Natural killer cell (primary cell): Measurements from ENCODE around the gene TXNRD3. TPM values are rescaled to one million over a fixed set of nuclear protein-coding genes. Genes with fewer than 3 reads are reported as not detected.
A peak's percentile ranks its signal among the peaks of the same experiment; 100 is the strongest.

ENCODE experiments used
- ATAC-seq, 3 donors: fragments of 150-1000 bp in 2 of 3; fragments of 200-7000 bp in 1 of 3; cut with Tn5 transposase; 1 replicate in 1 of 3; 2 replicates in 2 of 3; pipeline ENCODE4 v1.10.0; 2021; ENCODE audit warnings: mild to moderate bottlenecking in 2 of 3, moderate library complexity in 2 of 3
- DNase-seq, 2 donors: peaks; one replicate each; pipeline versions ENCODE4 v3.0.0 to v3.0.0-alpha.2; 2013 to 2021; ENCODE audit warnings: mixed read lengths in 1 of 2
- H3K27ac ChIP-seq: one replicate; pipeline ENCODE4 v1.5.1; 2013; ENCODE audit warnings: mild to moderate bottlenecking, low read length
- H3K27me3 ChIP-seq: one replicate; pipeline ENCODE4 v1.6.1; 2013; ENCODE audit warnings: low read length; ENCODE audit not compliant: control insufficient read depth, insufficient read depth
- H3K36me3 ChIP-seq: one replicate; pipeline ENCODE4 v1.6.1; 2013; ENCODE audit warnings: low read length; ENCODE audit not compliant: control insufficient read depth, insufficient read depth
- H3K4me1 ChIP-seq: one replicate; pipeline ENCODE4 v1.6.1; 2013; ENCODE audit warnings: low read length; ENCODE audit not compliant: control insufficient read depth, insufficient read depth
- H3K4me3 ChIP-seq: one replicate; pipeline ENCODE4 v1.5.1; 2013; ENCODE audit warnings: low read length
- H3K9me3 ChIP-seq: one replicate; pipeline ENCODE4 v1.6.1; 2013; ENCODE audit warnings: low read length; ENCODE audit not compliant: control insufficient read depth, insufficient read depth
- H3K27ac Mint-ChIP-seq, 2 donors: one replicate each; pipeline ENCODE4 v1.8.0; 2022; ENCODE audit warnings: mild to moderate bottlenecking in 2 of 2, mixed read lengths in 2 of 2, moderate library complexity in 1 of 2
- H3K27me3 Mint-ChIP-seq, 2 donors: one replicate each; pipeline ENCODE4 v1.8.0; 2022; ENCODE audit warnings: low read depth in 2 of 2, mixed read lengths in 2 of 2
- H3K36me3 Mint-ChIP-seq: one replicate; pipeline ENCODE4 v1.8.0; 2022; ENCODE audit warnings: mixed read lengths
- H3K4me1 Mint-ChIP-seq, 2 donors: one replicate each; pipeline ENCODE4 v1.8.0; 2022; ENCODE audit warnings: mixed read lengths in 2 of 2
- H3K4me3 Mint-ChIP-seq: one replicate; pipeline ENCODE4 v1.8.0; 2022; ENCODE audit warnings: mild to moderate bottlenecking, moderate library complexity, mixed read lengths
- H3K9me3 Mint-ChIP-seq, 2 donors: one replicate each; pipeline ENCODE4 v1.8.0; 2022; ENCODE audit warnings: mixed read lengths in 2 of 2
- WGBS: methylation state at CpG from one replicate; pipeline ENCODE4 v1.1.7; 2013; ENCODE audit warnings: missing lambda C conversion rate; ENCODE audit not compliant: insufficient coverage; 5-methylcytosine and 5-hydroxymethylcytosine counted together
- intact Hi-C: fragments of 100-400 bp; cut with micrococcal nuclease; formaldehyde crosslinking; loops from one replicate; pipeline ENCODE4 v1.14.2; 2022
- total RNA-seq, 4 donors: library from RNA; stranded (reverse); fragments of 120-200 nt in 1 of 4; gene quantifications; one replicate each; pipeline versions ENCODE4 v1.2.3 to v1.2.4, GENCODE V29; 2013 to 2022
- TF ChIP-seq, protein P1 (sequence below): fragments of 200-600 bp; IDR thresholded peaks from one replicate; pipeline ENCODE4 v1.8.0; 2022; ENCODE audit warnings: antibody characterized with exemption

Gene TXNRD3
- total RNA-seq, 3 donors from 2014 or later (not counting 1 experiment from before 2014, with no cell fraction given) = 0.77 to 1.1 (median 0.80) TPM

DNA sequence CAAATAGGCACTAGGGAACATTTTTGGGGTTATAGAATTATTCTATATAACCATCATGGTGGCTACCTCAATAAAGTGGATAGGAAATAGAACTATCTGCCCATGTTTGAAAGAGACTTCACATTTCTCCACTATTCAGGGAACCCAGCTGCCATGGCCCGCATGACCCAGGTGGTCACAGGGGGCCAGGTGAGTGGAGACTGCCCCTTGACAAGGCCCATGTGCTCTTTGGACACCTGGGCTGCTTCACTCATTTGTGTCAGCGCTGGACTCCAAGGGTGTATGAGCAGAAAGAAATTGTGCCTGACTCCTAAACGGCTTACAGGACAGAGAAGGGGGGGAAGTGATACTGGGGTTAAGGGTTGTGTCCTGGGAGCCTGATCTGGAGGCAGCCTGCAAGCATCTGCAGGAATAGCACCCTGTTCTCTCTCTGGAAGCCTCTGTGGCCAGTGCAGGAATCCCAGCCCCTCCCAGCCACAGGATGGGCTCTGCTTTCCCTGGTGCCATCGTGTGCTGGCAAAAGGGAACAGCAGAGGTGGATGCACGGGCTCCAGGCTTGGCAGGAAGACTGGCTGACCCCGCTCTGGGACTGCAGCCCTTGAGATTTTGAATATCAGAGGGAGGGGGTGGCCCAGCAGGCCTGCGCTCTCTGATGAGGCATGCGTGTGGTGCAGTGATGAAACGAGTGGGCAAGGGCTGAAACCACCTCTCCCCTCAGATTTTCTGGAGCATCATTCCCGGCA is 87.1 kb downstream of the TXNRD3 start:
- no peaks in the 10 kb centered on the region for H3K36me3 Mint-ChIP-seq
- 85% methylated on average over 10 of the region's 10 CpGs for WGBS

GRCh38 chr3:126562737-126563276 is 92.1 kb downstream of the TXNRD3 start:
- Mint-ChIP-seq H3K27ac (no peak overlapping the region), H3K27me3 (peaks cover 10 to 20% of the 10 kb centered on the region in 2 donors), H3K4me1 (no peaks in the 10 kb centered on the region), H3K36me3 (peaks cover 7% of the 10 kb centered on the region), H3K4me3 (no peak overlapping the region), H3K9me3 (peaks cover 2 to 3% of the 10 kb centered on the region in 2 donors)
- Histone ChIP-seq H3K36me3 (no peaks in the 10 kb centered on the region), H3K27me3 (no peaks in the 10 kb centered on the region), H3K4me3 (no peak overlapping the region), H3K27ac (no peak overlapping the region), H3K9me3 (no peaks in the 10 kb centered on the region), H3K4me1 (no peaks in the 10 kb centered on the region)
- 100% methylated on average over 1 of the region's 2 CpGs for WGBS
- ATAC-seq (no peak), DNase-seq (no peak)
- intact Hi-C loops = no loop called here
- TF ChIP-seq, protein P1, sequence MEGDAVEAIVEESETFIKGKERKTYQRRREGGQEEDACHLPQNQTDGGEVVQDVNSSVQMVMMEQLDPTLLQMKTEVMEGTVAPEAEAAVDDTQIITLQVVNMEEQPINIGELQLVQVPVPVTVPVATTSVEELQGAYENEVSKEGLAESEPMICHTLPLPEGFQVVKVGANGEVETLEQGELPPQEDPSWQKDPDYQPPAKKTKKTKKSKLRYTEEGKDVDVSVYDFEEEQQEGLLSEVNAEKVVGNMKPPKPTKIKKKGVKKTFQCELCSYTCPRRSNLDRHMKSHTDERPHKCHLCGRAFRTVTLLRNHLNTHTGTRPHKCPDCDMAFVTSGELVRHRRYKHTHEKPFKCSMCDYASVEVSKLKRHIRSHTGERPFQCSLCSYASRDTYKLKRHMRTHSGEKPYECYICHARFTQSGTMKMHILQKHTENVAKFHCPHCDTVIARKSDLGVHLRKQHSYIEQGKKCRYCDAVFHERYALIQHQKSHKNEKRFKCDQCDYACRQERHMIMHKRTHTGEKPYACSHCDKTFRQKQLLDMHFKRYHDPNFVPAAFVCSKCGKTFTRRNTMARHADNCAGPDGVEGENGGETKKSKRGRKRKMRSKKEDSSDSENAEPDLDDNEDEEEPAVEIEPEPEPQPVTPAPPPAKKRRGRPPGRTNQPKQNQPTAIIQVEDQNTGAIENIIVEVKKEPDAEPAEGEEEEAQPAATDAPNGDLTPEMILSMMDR = no peak

More for the DNA sequence above, 87.1 kb downstream of the TXNRD3 start:
- TF ChIP-seq, protein P1 = no peak
- Histone ChIP-seq H3K27ac (no peak overlapping the region), H3K4me3 (no peak overlapping the region), H3K27me3 (no peaks in the 10 kb centered on the region), H3K4me1 (no peaks in the 10 kb centered on the region), H3K9me3 (no peaks in the 10 kb centered on the region), H3K36me3 (no peaks in the 10 kb centered on the region)
- intact Hi-C loops = no loop called here
- no peaks in the 10 kb centered on the region for H3K4me1 Mint-ChIP-seq
- H3K9me3 Mint-ChIP-seq = no peaks in the 10 kb centered on the region
- DNase-seq = peak in 1 of 2 donors; percentile 3
- H3K27ac Mint-ChIP-seq = no peak overlapping the region
- H3K4me3 Mint-ChIP-seq = no peak overlapping the region
- no peak for ATAC-seq
- peaks cover 13 to 20% of the 10 kb centered on the region in 2 donors for H3K27me3 Mint-ChIP-seq

GRCh38 chr3:126558336-126559071 is 96.4 kb downstream of the TXNRD3 start, which contains the start of gene C3orf22:
Gene C3orf22, minus strand, starts transcription at chr3:126558932. Its CDS starts 5,542 bp downstream, at chr3:126553390.
- no peaks in the 10 kb centered on the region for H3K4me1 ChIP-seq
- Mint-ChIP-seq H3K4me3 (no peak within 1 kb of the TSS), H3K27me3 (peaks cover 3 to 8% of the 10 kb centered on the region in 2 donors), H3K9me3 (peaks cover 2 to 3% of the 10 kb centered on the region in 2 donors), H3K36me3 (peaks cover 7% of the 10 kb centered on the region), H3K27ac (no peak within 1 kb of the TSS), H3K4me1 (no peaks in the 10 kb centered on the region)
- no peak within 1 kb of the TSS for H3K27ac ChIP-seq
- DNase-seq = peak in 1 of 2 donors; percentile 11
- no peak within 1 kb of the TSS for H3K4me3 ChIP-seq
- H3K27me3 ChIP-seq = no peaks in the 10 kb centered on the region
- no peaks in the 10 kb centered on the region for H3K36me3 ChIP-seq
- no peak for ATAC-seq
- intact Hi-C loops = no loop called here
- H3K9me3 ChIP-seq = no peaks in the 10 kb centered on the region
- TF ChIP-seq, protein P1 = no peak
- 84% methylated on average over 9 of the region's 9 CpGs for WGBS
